KMS-11 (cell line): ENCODE results near the gene ELMOD3.

Experiments used
- H2AFZ ChIP-seq: fragments of 200-600 bp; sonication (generic); 2 replicates; pipeline ENCODE4 v1.6.1; 2016; ENCODE audit warnings: antibody characterized with exemption, mixed run types, low read depth
- H3K27ac ChIP-seq: fragments of 200-600 bp; sonication (generic); 2 replicates; pipeline ENCODE4 v1.6.1; 2016; ENCODE audit warnings: mild to moderate bottlenecking, mixed run types
- H3K27me3 ChIP-seq: fragments of 200-600 bp; sonication (generic); 2 replicates; pipeline ENCODE4 v1.6.1; 2017; ENCODE audit warnings: mild to moderate bottlenecking, low read depth, mixed run types, moderate library complexity; ENCODE audit not compliant: insufficient read depth
- H3K36me3 ChIP-seq: fragments of 200-600 bp; sonication (generic); 2 replicates; pipeline ENCODE4 v1.6.1; 2017; ENCODE audit warnings: mild to moderate bottlenecking, mixed run types; ENCODE audit not compliant: insufficient read depth
- H3K4me1 ChIP-seq: fragments of 200-600 bp; sonication (generic); 2 replicates; pipeline ENCODE4 v1.6.1; 2016; ENCODE audit warnings: mild to moderate bottlenecking, low read depth, mixed run types; ENCODE audit not compliant: poor library complexity, severe bottlenecking
- H3K4me2 ChIP-seq: fragments of 200-600 bp; sonication (generic); 2 replicates; pipeline ENCODE4 v1.7.0; 2016; ENCODE audit warnings: mild to moderate bottlenecking, mixed run types
- H3K4me3 ChIP-seq: fragments of 200-600 bp; sonication (generic); IDR thresholded peaks from 2 replicates; pipeline ENCODE4 v1.6.1; 2017; ENCODE audit warnings: low read depth, low read length, mixed read lengths; ENCODE audit not compliant: insufficient read depth
- H3K79me2 ChIP-seq: fragments of 200-600 bp; sonication (generic); 2 replicates; pipeline ENCODE4 v1.6.1; 2016; ENCODE audit warnings: low read depth, mixed run types; ENCODE audit not compliant: insufficient read depth
- H3K9ac ChIP-seq: fragments of 200-600 bp; sonication (generic); 2 replicates; pipeline ENCODE4 v1.6.1; 2016; ENCODE audit warnings: mild to moderate bottlenecking, mixed run types
- H4K20me1 ChIP-seq: fragments of 200-600 bp; sonication (generic); 2 replicates; pipeline ENCODE4 v1.6.1; 2016; ENCODE audit warnings: mild to moderate bottlenecking, mixed run types; ENCODE audit not compliant: insufficient read depth
- TF ChIP-seq, protein P1 (sequence below): fragments of 200-600 bp; sonication (generic); conservative IDR thresholded peaks from 2 replicates; pipeline ENCODE4 v1.6.1; 2017; ENCODE audit warnings: low read depth, mild to moderate bottlenecking, antibody characterized with exemption, low read length, moderate library complexity, mixed read lengths

The ELMOD3 gene

DNA sequence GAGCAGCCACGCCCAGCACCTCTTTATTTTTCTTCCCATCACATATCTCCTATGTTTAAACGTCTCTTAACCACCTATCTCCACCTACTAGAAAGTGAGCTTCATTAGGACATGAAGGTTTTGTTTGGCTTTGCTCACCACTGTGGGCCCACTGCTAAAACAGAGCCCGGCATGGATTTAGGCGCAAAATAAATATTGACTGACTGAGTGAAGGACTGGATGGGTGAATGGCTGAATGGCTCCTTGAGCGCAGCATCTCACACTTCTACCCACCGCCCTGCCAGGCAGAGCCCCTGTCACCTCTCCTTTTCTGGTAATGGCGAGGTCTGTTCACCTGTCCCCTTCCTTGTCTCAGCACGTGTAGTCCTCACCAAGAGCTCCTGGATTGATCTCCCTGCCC is 45.5 kb downstream of the ELMOD3 start:
- H4K20me1 ChIP-seq: no peaks in the 10 kb centered on the region
- no peak overlapping the region for H3K9ac ChIP-seq
- no peak overlapping the region for H3K4me2 ChIP-seq
- H3K27me3 ChIP-seq: no peaks in the 10 kb centered on the region
- H3K79me2 ChIP-seq: no peaks in the 10 kb centered on the region
- H3K4me1 ChIP-seq: peaks cover 27% of the 10 kb centered on the region
- no peaks in the 10 kb centered on the region for H3K36me3 ChIP-seq
- H3K4me3 ChIP-seq: no peak overlapping the region
- H3K27ac ChIP-seq: no peak overlapping the region
- TF ChIP-seq, protein P1, sequence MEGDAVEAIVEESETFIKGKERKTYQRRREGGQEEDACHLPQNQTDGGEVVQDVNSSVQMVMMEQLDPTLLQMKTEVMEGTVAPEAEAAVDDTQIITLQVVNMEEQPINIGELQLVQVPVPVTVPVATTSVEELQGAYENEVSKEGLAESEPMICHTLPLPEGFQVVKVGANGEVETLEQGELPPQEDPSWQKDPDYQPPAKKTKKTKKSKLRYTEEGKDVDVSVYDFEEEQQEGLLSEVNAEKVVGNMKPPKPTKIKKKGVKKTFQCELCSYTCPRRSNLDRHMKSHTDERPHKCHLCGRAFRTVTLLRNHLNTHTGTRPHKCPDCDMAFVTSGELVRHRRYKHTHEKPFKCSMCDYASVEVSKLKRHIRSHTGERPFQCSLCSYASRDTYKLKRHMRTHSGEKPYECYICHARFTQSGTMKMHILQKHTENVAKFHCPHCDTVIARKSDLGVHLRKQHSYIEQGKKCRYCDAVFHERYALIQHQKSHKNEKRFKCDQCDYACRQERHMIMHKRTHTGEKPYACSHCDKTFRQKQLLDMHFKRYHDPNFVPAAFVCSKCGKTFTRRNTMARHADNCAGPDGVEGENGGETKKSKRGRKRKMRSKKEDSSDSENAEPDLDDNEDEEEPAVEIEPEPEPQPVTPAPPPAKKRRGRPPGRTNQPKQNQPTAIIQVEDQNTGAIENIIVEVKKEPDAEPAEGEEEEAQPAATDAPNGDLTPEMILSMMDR: no peak
- no peak overlapping the region for H2AFZ ChIP-seq

GRCh38 chr2:85400541-85401463 is 46.2 kb downstream of the ELMOD3 start:
- Histone ChIP-seq H3K79me2 (no peaks in the 10 kb centered on the region), H2AFZ (no peak overlapping the region), H3K36me3 (no peaks in the 10 kb centered on the region), H3K27me3 (no peaks in the 10 kb centered on the region), H3K4me2 (no peak overlapping the region), H3K4me3 (no peak overlapping the region), H3K9ac (no peak overlapping the region), H3K27ac (no peak overlapping the region), H4K20me1 (no peaks in the 10 kb centered on the region), H3K4me1 (peaks cover 27% of the 10 kb centered on the region)
- TF ChIP-seq, protein P1: no peak

- Histone ChIP-seq H2AFZ (no peak overlapping the region), H3K9ac (no peak overlapping the region), H3K4me3 (no peak overlapping the region), H4K20me1 (no peaks in the 10 kb centered on the region), H3K27me3 (no peaks in the 10 kb centered on the region), H3K4me2 (no peak overlapping the region), H3K4me1 (peaks cover 23% of the 10 kb centered on the region), H3K27ac (no peak overlapping the region), H3K36me3 (no peaks in the 10 kb centered on the region), H3K79me2 (no peaks in the 10 kb centered on the region)
- TF ChIP-seq, protein P1: no peak
These were observed 46.9 kb downstream of the ELMOD3 start for GRCh38 chr2:85401464-85401805.

DNA sequence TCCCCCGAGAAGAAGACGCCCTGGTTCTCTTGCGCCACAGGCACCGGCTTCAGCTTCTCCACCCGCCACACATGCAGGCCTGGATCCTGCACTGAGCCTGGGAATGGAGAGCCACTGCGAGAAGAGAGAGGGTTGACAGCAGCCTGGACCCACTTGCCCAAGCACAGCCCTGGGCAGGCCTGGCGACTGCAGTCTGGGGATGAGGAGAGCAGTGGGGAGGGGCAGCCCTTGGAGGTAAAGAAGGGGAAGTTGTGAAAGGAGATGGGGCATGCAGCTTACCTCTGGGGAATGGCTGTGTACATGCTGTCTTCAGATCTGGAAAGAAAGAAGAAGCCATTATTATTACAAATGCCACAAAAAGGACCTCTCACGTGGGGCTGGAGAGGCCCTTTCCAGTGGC is 47.3 kb downstream of the ELMOD3 start:
- Histone ChIP-seq H4K20me1 (no peaks in the 10 kb centered on the region), H3K27me3 (no peaks in the 10 kb centered on the region), H3K36me3 (no peaks in the 10 kb centered on the region), H3K79me2 (no peaks in the 10 kb centered on the region), H3K4me2 (no peak overlapping the region), H3K27ac (no peak overlapping the region), H2AFZ (no peak overlapping the region), H3K4me1 (peaks cover 19% of the 10 kb centered on the region), H3K9ac (no peak overlapping the region), H3K4me3 (no peak overlapping the region)
- TF ChIP-seq, protein P1: no peak
